ENCODE measurements around the gene CXCL3.

GRCh38 chr4:74005528-74005927 lies 33.0 kb downstream of the CXCL3 start:
- TF ChIP-seq CTCF (IDR thresholded peaks at IDR 0.05; ENCODE audit: insufficient read depth, low read length) (no peak), REST (IDR thresholded peaks at IDR 0.05; ENCODE audit: insufficient replicate concordance, low read depth) (no peak), POLR2AphosphoS5 (IDR thresholded peaks at IDR 0.05; ENCODE audit: low read depth) (no peak), GABPA (IDR thresholded peaks at IDR 0.05; ENCODE audit: low read depth) (no peak), SPI1 (IDR thresholded peaks at IDR 0.05; ENCODE audit: borderline replicate concordance, low read depth) (no peak)
